HG03342 (cell line): ENCODE measurements around the gene DHRSX.
"Not testable (repeated sequence)": the region's sequence is repeated elsewhere in the genome, so short reads cannot be mapped to it uniquely, and the experiment has no call there.

Experiments
- ATAC-seq: cut with Tn5 transposase; IDR thresholded peaks from one replicate; pipeline ENCODE4 v1.9.1; 2021; ENCODE audit warnings: mild to moderate bottlenecking, moderate library complexity; ENCODE audit not compliant: unreplicated experiment

Gene DHRSX

GRCh38 chrX:2427737-2428136 lies 73.0 kb downstream of the DHRSX start:
- ATAC-seq = no peak

- no peak for ATAC-seq
Observed at GRCh38 chrX:2427147-2427546, 73.6 kb downstream of the DHRSX start.

DNA sequence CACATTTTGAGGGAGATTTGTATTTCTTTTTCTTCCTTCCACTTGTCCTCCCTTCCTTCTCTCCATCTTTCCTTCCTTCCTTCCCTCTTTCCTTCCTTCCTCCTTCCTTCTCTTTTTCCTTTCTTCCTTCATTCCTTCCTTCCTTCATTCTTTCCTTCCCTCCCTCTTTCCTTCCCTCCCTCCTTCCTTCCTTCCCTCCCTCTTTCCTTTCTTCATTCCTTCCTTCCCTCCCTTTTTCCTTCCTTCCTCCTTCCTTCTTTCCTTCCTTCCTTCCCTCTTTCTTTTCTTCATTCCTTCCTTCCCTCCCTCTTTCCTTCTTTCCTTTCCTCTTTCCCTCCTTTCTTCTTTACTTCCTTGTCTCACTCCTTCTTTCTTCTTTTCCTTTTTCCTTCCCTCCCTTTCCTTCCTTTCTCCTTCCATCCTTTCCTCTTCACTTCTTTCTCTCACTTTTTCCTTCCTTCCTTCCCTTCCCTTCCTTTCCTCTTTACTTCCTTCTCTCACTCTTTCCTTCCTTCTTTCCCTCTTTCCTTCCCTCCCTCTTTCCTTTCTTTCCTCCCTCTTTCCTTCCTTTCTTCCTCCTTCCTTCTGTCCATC lies 74.4 kb downstream of the DHRSX start:
- no peak for ATAC-seq

- no peak for ATAC-seq
Observed at GRCh38 chrX:2425286-2426071, 75.3 kb downstream of the DHRSX start.

DNA sequence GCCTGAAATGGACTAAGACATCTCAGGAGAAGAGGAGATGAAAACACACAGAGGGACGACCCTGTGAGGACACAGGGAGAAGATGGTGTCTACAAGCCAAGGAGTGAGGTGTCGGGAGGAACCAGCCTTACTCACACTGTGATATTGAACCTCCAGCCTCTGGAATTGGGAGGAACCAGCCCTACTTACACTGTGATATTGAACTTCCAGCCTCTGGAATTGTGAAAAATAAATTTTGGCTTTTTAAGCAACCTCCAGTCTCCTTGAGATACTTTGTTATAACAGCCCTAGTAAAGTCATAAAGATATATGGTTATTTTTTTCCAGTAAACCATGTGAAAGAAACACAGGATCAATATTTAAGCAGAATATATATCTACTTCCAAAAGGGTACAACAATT lies 76.5 kb downstream of the DHRSX start:
- no peak for ATAC-seq

DNA sequence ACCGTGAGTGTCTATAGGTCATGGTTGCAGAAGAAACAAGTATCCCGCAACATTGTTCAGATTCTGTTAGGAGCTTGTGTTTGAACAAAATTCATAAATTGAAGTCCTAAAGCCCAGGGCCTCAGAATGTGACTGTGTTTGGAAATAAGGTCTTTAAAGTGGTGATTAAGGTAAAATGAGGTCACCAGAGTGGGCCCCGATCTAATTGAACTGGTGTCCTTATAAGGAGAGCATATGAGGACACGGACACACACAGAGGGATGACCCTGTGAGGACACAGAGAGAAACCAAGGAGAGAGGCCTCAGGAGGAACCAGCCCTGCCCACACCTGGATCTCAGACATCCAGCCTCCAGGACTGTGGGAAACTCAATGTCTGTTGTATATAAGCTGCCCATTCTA lies 76.9 kb downstream of the DHRSX start:
- no peak for ATAC-seq

DNA sequence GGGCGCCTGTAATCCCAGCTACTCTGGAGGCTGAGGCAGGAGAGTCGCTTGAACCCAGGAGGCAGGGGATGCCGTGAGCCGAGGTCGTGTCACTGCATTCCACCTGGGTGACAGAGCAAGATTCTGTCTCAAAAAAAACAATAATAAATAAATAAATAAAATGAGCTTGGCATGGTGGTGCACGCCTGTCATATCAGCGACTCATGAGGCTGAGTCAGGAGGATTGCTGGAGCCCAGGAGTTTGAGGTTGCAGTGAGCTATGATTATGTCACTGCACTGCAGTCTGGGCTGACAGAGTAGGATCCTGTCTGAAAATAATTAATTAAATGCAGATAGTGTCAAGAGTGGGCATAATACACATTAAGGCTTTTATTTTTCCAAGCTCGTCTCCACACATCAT lies 77.5 kb downstream of the DHRSX start:
- no peak for ATAC-seq

DNA sequence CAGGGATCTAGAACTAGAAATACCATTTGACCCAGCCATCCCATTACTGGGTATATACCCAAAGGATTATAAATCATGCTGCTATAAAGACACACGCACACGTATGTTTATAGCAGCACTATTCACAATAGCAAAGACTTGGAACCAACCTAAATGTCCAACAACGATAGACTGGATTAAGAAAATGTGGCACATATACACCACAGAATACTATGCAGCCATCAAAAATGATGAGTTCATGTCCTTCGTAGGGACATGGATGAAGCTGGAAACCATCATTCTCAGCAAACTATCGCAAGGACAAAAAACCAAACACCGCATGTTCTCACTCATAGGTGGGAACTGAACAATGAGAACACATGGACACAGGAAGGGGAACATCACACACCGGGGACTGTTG lies 81.4 kb downstream of the DHRSX start:
- ATAC-seq = not testable (repeated sequence)

DNA sequence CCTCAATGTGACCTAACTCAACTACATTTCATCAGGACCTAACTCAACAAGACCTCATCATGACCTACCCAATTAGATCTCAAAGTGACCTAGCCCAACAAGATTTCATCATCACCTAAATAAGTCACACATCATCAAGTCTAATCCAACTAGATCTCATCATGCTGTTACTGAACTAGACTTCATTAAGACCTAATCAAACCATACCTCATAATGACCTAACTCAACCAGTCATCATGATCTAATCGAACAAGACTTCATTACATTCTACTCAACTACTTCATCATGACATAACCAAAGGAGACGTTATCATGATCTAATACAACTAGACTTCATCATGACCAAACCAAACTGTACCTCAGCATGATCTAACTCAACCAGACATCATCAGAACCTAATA lies 82.8 kb downstream of the DHRSX start:
- ATAC-seq = no peak

GRCh38 chrX:2416851-2417604 lies 83.7 kb downstream of the DHRSX start:
- no peak for ATAC-seq

DNA sequence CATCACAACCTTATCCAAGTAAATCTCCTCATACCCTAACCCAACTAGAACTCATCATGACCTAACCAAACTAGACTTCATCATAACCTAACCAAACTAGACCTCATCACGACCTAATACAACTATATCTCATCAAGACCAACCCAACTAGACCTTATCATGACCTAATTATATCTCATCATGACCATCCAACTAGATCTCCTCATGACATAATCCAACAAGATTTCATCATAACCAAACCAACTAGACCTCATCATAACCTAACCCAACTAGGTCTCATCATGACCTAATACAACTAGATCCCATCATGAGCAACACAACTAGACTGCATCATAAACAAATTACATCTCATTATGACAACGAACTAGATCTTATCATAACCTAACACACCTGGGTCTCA lies 86.4 kb downstream of the DHRSX start:
- no peak for ATAC-seq

GRCh38 chrX:2413969-2414368 lies 86.8 kb downstream of the DHRSX start:
- no peak for ATAC-seq

- no peak for ATAC-seq
Observed at GRCh38 chrX:2412131-2412530, 88.6 kb downstream of the DHRSX start.

- no peak for ATAC-seq
Observed at GRCh38 chrX:2410279-2411020, 90.3 kb downstream of the DHRSX start.

DNA sequence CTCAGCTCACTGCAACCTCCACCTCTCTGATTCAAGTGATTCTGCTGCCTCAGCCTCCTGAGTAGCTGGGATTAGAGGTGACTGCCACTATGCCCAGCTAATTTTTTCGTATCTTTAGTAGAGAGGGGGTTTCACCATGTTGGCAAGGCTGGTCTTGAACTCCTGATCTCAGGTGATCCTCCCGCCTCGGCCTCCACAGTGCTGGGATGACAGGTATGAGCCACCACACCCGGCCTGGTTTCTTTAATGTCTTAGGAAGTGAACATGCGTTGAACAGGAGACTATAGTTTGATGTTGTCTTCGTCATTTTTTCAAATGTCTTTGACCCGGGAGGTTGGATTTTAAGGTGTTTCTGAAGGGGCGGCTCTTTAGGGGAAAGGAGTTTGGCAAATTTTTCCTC lies 91.0 kb downstream of the DHRSX start:
- no peak for ATAC-seq

DNA sequence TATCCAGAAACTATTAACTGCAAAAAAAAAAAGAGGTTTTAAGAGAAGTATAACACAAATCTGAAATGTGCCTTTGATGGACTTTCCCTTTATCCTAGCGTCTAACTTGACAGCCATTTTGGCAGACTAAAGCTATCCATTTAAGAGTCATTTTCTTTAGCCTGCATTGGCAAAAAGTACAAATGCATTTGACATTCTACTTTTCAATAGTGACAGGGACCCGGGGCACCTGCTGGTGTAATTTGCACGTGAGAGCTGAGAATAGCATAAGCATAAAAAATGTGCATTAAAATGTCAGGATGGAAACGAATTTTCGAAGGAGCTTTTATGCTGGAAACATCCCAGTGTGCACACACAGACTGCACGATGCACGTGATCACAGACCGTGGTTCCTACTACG lies 91.9 kb downstream of the DHRSX start:
- no peak for ATAC-seq

DNA sequence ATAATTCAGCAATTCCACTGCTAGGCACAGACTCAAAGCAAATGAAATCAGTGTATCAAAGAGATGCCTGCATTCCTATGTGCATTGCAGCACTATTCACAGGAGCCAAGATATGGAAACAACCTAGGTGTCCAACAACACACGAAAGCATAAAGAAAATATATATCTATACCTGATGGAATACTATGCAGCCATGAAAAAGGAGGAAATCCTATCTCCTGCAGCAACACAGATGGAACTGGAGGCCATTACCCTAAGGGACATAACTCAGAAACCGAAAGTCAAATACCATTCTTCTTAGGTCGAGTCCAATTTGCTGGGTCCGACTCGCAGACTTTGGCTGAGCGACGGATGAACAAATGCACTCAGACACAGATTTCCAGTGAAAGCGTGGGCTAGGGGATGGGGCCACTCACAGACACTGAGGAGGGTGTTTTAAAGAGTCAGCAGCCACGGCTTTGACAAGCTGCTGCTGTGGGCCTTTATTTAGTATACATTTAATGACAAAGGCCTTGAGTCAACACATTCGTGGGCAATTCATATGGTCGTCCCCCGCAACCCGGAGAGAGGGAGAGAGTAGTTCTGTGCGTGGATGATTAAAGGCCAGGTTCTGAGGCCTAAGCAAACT lies 93.8 kb downstream of the DHRSX start:
- no peak for ATAC-seq

DNA sequence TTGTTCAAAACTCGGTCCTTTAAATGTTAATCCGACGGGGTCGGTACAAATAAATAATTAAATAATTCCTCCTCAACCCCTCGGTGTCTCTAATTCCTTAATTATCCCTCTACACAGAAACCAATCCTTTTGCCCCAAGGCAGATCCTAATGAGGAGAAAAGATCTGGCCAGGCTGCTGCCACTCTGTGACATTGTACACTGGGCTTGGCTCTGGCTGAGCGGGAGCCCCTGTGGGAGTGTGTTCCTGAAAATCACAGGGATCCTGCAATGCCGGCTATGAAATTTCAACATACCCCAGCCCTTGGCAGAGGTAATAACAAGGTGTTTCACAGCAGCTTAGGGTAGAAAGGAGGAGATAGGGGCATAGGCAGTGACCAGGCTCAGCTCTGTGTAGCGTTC lies 96.0 kb downstream of the DHRSX start:
- no peak for ATAC-seq

- no peak for ATAC-seq
Observed at GRCh38 chrX:2402361-2402690, 98.5 kb downstream of the DHRSX start.

DNA sequence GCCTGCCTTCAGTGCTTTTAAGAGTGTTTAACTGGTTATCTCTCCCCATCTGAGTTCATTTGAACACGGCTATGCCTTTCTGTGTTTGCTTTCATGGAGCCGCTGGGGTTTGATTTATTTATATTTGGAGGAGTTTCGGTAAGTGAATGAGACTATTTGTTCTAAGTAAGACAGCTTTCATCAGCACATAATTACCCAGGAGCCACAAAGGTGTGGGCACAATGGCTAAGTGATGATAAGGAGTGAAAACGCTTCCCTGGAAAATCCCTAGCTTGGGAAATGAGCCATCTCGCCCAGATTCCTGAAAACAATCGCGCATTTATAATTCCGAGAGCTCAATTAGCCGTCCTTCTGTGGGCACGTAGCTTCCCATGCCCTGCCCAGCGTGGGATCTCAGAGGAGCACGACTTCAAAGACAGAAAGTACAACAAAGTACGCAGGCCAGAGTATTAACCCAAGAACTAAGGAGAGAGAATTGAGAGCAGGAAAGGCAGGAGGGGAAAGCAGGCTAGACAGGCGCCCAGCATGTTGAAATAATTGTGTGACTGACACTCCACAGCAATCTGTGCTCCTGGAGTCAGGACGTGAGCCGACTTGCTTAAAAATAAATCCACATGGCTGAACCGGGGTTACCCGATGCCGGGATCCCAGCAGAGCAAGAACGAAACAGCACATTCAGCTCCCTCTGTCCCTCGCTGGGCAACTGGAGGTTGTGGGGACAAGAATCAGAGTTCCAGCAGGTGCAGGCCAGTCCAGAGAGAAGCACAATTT lies 99.0 kb downstream of the DHRSX start:
- ATAC-seq = no peak
